Cardiac septum (tissue), 1 donor: Measurements from ENCODE around the gene CABP7. TPM values are rescaled to one million over a fixed set of nuclear protein-coding genes. Genes with fewer than 3 reads are reported as not detected.
"Not testable (repeated sequence)": the region's sequence is repeated elsewhere in the genome, so short reads cannot be mapped to it uniquely, and the experiment has no call there.

Experiments used
- DNase-seq: peaks from one replicate; pipeline ENCODE4 v3.0.0-alpha.2; 2020; ENCODE audit warnings: low spot score
- intact Hi-C: fragments of 100-400 bp; cut with DNase I; formaldehyde crosslinking; loops from one replicate; pipeline ENCODE4 v1.14.0; 2022
- total RNA-seq: library from RNA; stranded (reverse); fragmentation: NEBNext Ultra II Directional; extraction: Animal tissue kit (Norgen Biotek cat#: 25700); gene quantifications from one replicate; pipeline ENCODE4 v1.2.1, GENCODE V29; 2021
- donor health status: DM: no; HTN: no; CAD: no.

CABP7 gene
- total RNA-seq, 1 donor from 2014 or later, result not detected

- intact Hi-C loops, result no loop called here
- DNase-seq, result no peak
Observed at GRCh38 chr22:29739346-29739875, 19.6 kb downstream of the CABP7 start.

DNA sequence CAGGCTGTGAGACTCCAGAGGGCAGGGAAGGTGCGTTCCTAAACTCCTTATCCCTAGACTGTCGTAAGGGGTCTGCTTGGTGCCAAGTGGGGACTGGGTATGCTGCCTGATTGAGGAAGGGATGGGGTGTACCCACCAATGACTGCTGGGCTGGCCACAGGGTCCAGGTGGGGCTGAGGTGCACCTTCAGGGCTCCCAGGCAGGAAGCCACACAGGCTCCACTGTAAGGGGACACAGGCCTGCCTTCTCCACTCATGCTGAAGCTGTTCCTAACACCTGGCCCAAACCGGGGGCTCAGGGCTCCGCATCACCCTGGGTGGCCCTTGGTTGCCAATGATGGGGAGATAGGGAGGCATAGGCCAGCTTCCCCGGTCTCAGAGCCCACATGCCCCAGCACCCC lies 20.4 kb downstream of the CABP7 start:
- intact Hi-C loops, result no loop called here
- DNase-seq, result no peak

DNA sequence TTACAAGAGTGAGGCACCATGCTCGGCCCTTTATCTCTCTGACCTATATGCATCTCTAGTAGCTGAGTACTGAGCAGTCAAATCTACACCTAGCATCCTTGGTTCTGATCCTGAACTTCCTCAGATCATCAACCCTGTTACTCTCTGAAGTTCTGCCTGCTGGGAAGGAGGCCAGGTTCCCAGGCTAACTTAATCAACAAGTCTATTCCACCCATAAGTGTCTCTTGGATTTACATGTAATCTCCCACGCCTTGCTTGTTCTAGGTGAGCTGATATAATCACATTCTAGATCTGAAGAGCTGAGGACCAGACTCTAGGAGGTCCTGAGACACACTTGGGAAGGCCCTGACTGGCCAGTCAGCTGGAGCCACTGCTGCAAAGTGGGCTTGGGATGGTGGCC lies 22.1 kb downstream of the CABP7 start:
- intact Hi-C loops, result no loop called here
- no peak for DNase-seq

DNA sequence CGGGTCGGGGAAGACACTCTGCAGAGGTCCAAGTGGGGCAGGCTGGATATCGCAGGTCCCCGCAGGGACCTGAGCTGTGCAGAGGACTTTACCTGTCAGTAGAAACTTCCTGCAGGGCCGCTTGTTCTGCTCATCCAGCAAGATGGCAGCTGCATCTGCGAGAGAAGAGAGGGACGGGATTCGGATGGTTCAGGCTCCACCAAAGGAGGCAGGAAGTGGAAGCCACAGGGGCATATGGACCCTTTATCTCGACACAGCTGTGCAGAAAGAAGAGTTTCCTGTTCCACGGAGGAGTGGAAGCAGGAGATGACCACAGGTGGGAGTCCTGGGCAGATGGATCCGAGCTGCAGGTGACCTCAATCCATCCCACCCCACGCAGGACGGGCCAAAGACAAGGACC lies 22.5 kb downstream of the CABP7 start:
- intact Hi-C loops, result no loop called here
- DNase-seq, result no peak

DNA sequence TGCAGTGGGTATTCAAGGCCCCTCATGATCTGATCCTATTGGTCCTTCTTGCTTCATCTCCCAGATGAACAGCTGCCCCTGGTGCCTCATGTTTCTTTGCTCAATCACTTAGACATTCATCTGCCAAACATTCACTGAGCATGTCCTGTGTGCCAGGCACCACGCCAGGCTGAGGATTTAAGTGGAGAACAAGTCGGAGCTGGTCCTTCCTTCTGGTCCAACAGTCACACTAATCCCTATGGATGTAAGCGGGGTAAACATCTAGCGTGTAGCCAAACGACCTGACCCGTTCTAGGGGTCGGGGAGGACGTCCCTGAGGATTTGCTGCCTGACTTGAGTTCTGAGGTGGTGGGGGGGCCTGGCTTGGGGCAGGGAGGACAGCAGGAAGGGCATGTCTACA lies 25.1 kb downstream of the CABP7 start:
- intact Hi-C loops, result no loop called here
- no peak for DNase-seq

GRCh38 chr22:29747832-29748231 lies 28.0 kb downstream of the CABP7 start:
- no peak for DNase-seq
- intact Hi-C loops, result no loop called here

DNA sequence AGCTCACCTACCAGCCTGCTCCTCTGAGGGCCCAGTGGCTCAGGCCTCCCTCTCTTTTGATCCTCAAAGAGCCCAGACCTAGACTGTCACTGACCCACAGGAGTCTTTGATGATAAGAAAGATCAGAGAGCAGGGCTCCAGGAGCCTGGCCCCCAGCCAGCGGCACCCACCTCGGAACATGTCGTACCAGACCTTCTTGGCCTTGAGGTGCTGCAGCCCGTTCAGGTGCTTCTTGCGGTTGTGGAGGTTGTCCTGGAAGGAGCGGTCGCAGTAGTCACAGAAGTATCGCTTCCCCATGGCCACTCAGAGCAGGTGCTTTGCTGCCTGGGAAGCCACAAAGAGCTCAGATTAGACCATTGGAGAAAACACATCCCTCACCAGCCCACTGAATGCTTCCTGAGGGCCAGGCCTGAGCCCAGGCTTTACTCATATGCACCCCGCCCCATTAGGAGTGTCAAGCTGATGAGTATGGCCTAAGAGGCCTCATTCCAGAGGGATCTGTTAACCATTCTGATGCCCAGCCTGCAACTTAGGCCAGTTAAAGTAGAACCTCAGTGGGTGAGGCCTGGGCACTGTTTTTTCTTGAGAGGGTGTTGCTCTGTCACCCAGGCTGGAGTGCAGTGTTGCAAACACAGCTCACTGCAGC lies 28.6 kb downstream of the CABP7 start:
- no peak for DNase-seq
- intact Hi-C loops, result no loop called here

DNA sequence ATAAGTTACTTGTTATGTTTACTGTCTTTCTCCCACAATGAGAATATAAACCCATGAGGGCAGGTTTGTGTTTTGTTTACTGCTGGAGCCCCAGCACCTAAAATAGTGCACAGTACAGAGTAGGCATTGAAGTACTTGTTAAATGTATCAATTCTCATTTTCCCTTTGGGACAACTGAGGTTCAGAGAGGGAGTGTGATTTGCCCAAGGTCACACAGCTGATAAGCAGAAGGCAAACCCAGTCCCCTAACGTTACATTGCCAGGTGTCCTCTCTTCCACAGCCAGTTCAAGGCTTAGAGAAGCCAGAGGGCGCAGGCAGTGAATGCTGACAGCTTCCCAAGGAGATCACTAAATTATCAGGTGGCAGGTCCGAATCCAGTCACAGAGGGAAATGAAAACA lies 30.2 kb downstream of the CABP7 start:
- no peak for DNase-seq
- intact Hi-C loops, result no loop called here

GRCh38 chr22:29750559-29751538 lies 31.0 kb downstream of the CABP7 start:
- intact Hi-C loops, result no loop called here
- no peak for DNase-seq

DNA sequence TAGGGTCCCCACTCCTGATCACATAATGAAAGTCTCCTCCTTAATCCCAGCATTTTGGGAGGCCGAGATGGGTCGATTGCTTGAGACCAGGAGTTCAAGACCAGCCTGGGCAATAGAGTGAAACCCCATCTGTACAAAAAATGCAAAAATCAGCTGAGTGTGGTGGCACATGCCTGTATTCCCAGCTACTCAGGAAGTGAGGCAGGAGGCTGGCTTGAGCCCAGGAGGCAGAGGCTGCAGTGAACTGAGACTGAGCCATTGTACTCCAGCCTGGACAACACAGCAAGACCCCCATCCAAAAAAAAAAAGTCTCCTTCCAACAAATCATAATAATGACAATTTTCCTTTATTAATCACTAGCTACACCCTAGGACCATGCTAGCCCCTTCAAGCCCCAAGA lies 31.9 kb downstream of the CABP7 start:
- intact Hi-C loops, result no loop called here
- DNase-seq, result no peak

DNA sequence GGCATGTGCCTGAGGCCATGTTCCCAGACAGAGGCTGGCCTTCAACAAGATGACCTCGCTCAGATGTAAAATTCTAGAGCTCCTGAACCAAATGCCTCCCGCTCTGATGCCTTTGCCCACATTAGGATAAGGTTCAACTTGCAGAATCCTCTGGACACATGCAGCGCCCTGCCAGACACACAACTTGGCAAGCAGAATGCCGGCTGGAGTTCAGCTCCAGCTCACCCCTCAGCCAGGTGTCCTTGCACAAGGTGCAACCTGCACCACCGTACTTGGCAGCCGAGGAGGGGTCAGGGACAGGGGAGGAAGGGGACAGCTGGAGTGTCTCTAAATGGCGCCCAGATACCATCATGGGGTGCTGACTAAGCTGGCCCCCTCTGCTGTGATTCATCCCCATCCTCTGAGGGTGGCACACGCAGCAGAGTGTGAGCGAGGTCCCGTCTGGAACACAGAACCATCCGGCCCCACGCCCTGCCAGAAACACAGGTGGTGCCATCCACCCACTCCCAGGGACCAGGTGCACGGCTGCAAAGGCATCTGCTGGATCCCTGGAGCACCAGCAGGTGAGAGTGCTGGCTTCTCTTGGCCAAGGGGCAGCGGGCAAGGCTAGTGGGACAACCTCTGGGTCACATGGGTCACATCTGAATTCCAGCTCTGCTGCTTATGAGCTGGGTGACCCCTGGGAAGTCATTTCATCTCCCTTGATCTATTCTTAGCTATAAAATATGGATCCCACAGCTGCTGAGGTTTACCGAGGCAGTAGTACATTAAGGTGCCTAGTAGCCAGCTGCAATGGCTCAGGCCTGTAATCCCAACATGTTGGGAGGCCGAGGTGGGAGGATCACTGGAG lies 34.2 kb downstream of the CABP7 start:
- intact Hi-C loops, result no loop called here
- no peak for DNase-seq

GRCh38 chr22:29754658-29755395 lies 35.0 kb downstream of the CABP7 start:
- DNase-seq, intact Hi-C loops: not testable (repeated sequence)

- intact Hi-C loops, result no loop called here
- DNase-seq, result no peak
Observed at GRCh38 chr22:29755889-29756288, 36.1 kb downstream of the CABP7 start.

DNA sequence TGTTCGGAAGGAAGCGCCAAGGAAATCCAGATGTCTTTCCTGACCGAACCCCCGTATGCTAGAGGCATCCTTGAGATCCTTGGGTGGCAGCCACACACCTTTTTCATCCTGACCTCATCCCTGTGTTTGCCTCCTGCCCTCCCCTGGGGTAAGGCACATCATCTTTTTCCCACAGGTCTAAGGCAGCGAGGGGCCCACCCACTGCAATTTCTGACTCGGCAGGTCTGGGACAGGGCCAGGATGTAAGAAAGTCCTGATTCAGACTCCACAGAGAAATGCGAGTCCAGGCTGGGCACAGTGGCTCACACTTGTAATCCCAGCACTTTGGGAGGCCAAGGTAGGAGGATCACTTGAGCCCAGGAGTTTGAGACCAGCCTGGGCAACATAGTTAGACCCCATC lies 36.5 kb downstream of the CABP7 start:
- intact Hi-C loops, result no loop called here
- no peak for DNase-seq

DNA sequence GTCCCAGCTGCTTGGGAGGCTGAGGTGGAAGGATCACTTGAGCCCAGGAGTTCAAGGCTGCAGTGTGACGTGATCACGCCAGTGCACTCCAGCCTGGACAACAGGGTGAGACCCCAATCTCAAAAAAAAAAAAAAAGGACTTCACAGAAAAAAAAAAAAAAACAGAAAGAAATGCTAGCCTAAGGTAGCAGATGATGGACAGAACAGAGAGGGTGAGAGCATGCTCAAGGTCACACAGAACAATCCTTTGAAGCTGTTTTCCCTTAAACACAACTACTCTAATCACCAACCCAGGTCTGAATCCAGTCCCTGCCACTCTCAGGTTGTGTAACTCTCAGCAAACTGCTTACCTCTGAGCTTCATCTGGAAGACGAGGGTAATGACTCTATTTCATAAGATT lies 37.3 kb downstream of the CABP7 start:
- no peak for DNase-seq
- intact Hi-C loops, result no loop called here

DNA sequence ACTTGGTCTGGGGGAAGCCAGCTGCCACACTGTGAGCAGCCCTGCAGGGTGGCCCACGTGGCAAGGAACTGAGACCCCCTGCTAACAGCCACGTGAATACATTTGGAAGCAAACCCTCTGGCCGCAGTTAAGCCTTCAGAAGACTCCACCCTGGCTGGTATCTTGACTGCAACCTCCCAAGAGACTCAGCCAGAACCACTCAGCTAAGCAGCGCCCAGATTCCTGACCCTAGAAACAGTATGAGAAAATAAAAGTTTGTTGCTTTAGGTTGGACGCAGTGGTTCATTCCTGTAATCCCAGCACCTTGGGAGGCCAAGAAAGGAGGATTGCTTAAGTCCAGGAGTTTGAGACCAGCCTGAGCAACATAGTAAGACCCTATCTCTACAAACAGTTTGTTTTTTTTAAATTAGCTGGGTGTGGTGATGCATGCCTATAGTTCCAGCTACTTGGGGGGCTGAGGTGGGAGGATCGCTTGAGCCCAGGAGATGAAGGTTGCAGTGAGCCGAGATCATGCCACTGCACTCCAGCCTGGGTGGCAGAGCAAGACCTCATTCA lies 38.3 kb downstream of the CABP7 start:
- DNase-seq, result no peak
- intact Hi-C loops, result no loop called here

DNA sequence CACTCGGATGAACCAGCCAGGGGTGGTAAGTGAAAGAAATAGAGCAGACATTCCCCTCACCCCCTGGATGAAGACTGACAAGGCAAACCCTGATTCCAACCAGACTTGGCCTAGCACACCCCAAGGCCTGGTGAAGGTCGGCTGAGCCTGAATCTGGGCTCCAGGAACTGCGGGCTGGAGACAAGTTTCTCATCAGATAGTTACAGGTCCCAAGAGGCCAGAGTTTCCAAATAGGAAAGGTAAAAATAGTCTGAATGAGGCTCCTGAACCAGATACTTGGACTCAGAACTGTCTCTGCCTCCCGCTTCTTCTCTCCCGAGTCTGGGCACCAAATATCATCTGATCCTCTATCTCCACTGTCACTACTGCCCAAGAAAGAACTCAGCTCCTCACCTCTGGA lies 39.2 kb downstream of the CABP7 start:
- intact Hi-C loops, result no loop called here
- DNase-seq, result no peak

DNA sequence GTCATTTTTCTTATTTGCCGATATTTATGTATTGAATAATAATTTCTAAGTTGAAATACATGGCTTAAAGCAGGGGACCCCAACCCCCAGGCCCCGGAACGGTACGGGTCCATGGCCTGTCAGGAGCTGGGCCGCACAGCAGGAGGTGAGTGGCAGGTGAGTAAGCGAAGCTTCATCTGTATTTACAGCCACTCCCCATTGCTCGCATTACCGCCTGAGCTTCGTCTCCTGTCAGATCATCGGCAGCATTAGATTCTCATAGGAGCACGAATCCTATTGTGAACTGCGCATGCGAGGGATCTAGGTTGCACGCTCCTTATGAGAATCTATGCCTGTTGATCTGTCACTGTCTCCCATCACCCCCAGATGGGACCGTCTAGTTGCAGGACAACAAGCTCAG lies 42.5 kb downstream of the CABP7 start:
- intact Hi-C loops, result no loop called here
- no peak for DNase-seq
